T-helper 17 cell (primary cell): ENCODE measurements around the gene OLFML2A. TPM values are rescaled to one million over a fixed set of nuclear protein-coding genes. Genes with fewer than 3 reads are reported as not detected.

Experiments used
- ATAC-seq: fragments of 150-1000 bp; cut with Tn5 transposase; 2 replicates; pipeline ENCODE4 v1.10.0; 2021; ENCODE audit warnings: mild to moderate bottlenecking, moderate library complexity
- DNase-seq, 3 donors: peaks; one replicate each; pipeline versions ENCODE4 v3.0.0 to v3.0.0-alpha.2; 2020 to 2021
- H3K9me3 ChIP-seq: one replicate; pipeline ENCODE4 v1.7.0; 2013; ENCODE audit warnings: low read length, mild to moderate bottlenecking; ENCODE audit not compliant: control insufficient read depth, poor library complexity, severe bottlenecking
- H3K27ac Mint-ChIP-seq: one replicate; pipeline ENCODE4 v1.8.0; 2022; ENCODE audit warnings: mild to moderate bottlenecking, moderate library complexity, mixed read lengths
- H3K27me3 Mint-ChIP-seq: one replicate; pipeline ENCODE4 v1.8.0; 2022; ENCODE audit warnings: mixed read lengths
- H3K36me3 Mint-ChIP-seq: one replicate; pipeline ENCODE4 v1.8.0; 2022; ENCODE audit warnings: low read depth, mixed read lengths
- H3K4me1 Mint-ChIP-seq: one replicate; pipeline ENCODE4 v1.8.0; 2022; ENCODE audit warnings: mild to moderate bottlenecking, mixed read lengths
- H3K4me3 Mint-ChIP-seq: one replicate; pipeline ENCODE4 v1.8.0; 2022; ENCODE audit warnings: mild to moderate bottlenecking, moderate library complexity, mixed read lengths
- total RNA-seq, 4 donors: library from RNA in 2 of 4; stranded (reverse) in 2 of 4; gene quantifications; one replicate each; pipeline ENCODE4 v1.2.3 and lab custom pipeline; 2022 to 2026

The OLFML2A gene
- total RNA-seq, 2 donors from 2014 or later, result not detected

DNA sequence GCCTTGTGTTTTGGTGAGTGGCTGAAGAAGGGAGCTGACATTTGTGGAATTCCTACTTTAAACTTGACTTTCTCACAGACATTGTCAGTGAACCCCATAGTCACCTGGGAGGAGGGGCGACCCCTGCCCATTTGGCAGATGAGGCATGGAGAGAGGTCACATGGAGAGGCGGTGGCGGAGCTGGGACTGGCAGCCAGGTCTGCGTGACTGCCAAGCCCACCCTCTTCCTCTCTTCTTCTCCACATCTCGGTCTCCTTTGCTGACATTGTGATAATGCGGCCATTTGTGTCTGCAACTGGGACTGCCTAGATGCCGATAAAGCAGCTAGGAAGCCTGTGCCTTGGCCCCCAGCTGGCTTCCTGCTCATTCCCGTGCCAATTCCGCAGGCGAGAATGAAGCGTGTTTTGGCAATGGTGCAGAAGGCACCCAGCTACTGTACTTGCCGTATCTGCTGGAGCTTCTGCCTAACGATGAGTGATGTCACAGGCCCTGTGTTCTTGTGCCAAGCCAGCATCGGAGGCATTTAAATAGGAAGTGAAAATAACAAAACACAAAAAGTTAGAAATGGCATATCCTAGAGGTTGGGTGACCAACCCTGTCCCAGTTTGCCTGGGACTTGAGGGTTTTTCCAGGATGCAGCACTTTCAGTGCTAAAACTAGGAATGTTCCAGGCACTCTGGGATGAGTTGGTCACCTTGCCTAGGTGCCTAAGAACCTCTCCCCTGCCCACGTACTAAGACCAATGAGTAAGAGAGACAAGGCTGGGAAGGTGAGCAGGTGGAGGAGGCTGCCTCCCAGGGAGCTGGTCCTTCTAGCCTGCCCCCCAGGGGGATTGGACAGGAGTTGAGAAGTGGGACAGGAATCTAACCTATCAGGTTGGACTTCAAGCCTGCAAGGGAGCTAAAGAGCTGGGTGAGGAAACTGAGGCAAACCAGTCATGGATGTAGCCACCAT is 23.6 kb downstream of the OLFML2A start:
- no peak for DNase-seq
- peaks cover 2% of the 10 kb centered on the region for H3K4me1 Mint-ChIP-seq
- H3K27ac Mint-ChIP-seq, result no peak overlapping the region
- H3K9me3 ChIP-seq, result no peaks in the 10 kb centered on the region
- H3K36me3 Mint-ChIP-seq, result no peaks in the 10 kb centered on the region
- peaks cover 22% of the 10 kb centered on the region for H3K27me3 Mint-ChIP-seq
- no peak overlapping the region for H3K4me3 Mint-ChIP-seq
- ATAC-seq, result peak; percentile 56

DNA sequence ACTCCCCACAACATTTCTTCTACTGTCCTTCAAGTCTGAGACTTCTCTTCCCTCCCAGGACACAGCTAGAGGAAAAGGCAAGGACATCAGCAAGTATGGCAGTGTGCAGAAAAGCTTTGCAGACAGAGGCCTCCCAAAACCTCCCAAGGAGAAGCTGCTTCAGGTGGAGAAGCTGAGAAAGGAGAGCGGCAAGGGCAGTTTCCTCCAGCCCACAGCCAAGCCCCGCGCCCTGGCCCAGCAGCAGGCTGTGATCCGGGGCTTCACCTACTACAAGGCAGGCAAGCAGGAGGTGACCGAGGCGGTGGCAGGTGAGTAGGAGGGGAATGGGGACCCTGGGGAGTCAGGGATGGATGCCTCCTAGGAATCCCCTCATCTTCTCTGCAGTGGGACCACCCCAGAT is 24.4 kb downstream of the OLFML2A start:
- Mint-ChIP-seq H3K36me3 (no peaks in the 10 kb centered on the region), H3K4me3 (no peak overlapping the region), H3K4me1 (peaks cover 2% of the 10 kb centered on the region), H3K27ac (no peak overlapping the region), H3K27me3 (peaks cover 22% of the 10 kb centered on the region)
- DNase-seq (no peak), ATAC-seq (no peak)
- H3K9me3 ChIP-seq, result no peaks in the 10 kb centered on the region

DNA sequence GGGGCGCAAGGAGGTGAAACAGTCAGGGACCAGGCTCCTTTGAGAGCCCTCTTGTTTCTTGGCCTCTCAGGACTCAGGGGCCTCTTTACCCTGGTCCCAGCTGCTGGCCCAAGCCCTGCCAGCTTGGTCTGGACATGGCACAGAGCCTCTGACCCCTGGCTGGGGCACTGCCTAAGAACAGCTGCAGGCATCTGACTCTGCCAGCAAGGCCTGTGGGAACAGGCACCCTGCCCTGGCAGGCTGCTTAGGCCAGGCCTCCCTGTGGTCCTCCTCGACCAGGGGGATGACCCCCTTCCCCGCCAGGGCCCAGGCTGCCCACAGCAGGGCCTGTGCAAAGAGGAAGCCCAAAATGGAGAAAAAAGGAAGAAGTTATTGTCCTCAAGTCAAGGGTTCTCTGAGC is 25.5 kb downstream of the OLFML2A start:
- Mint-ChIP-seq H3K27me3 (peaks cover 23% of the 10 kb centered on the region), H3K27ac (no peak overlapping the region), H3K4me1 (peaks cover 2% of the 10 kb centered on the region), H3K4me3 (no peak overlapping the region), H3K36me3 (no peaks in the 10 kb centered on the region)
- ATAC-seq (no peak), DNase-seq (no peak)
- no peaks in the 10 kb centered on the region for H3K9me3 ChIP-seq

DNA sequence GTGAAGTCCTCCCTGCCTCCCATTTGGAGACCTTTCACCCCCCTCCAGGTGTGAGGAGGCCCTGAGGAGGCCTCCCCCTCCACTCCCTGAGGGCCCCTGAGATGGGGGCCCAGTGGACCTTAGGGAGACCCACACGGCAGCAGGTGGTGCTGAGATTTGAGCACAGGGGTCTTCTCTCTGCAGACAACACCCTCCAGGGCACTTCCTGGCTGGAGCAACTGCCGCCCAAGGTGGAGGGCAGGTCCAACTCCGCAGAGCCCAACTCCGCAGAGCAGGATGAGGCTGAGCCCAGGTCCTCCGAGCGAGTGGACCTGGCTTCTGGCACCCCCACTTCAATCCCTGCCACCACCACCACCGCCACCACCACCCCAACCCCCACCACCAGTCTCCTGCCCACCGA is 27.0 kb downstream of the OLFML2A start:
- no peak overlapping the region for H3K4me3 Mint-ChIP-seq
- H3K27ac Mint-ChIP-seq, result no peak overlapping the region
- H3K27me3 Mint-ChIP-seq, result peaks cover 23% of the 10 kb centered on the region
- H3K36me3 Mint-ChIP-seq, result peaks cover 3% of the 10 kb centered on the region
- no peak for ATAC-seq
- H3K9me3 ChIP-seq, result no peaks in the 10 kb centered on the region
- peaks cover 2% of the 10 kb centered on the region for H3K4me1 Mint-ChIP-seq
- DNase-seq, result no peak

DNA sequence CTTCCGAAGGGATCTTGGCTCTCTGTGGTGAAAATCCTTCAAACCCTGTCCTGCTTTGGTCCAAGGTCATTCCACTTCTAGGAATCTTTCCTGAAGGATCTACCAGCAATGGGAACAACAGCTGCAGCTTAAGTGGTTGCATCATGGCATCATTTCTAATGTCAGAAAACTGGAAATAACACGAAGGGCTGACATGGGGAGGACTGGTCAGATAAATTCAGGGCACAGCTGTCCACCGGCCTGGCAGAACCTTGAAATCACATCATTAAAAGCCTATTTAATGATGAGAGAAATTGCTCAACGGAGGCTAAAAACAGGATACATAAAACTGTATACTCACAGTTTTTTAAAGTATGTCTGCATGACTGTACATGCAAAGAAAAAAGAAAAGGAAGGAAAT is 28.3 kb downstream of the OLFML2A start:
- no peak for DNase-seq

DNA sequence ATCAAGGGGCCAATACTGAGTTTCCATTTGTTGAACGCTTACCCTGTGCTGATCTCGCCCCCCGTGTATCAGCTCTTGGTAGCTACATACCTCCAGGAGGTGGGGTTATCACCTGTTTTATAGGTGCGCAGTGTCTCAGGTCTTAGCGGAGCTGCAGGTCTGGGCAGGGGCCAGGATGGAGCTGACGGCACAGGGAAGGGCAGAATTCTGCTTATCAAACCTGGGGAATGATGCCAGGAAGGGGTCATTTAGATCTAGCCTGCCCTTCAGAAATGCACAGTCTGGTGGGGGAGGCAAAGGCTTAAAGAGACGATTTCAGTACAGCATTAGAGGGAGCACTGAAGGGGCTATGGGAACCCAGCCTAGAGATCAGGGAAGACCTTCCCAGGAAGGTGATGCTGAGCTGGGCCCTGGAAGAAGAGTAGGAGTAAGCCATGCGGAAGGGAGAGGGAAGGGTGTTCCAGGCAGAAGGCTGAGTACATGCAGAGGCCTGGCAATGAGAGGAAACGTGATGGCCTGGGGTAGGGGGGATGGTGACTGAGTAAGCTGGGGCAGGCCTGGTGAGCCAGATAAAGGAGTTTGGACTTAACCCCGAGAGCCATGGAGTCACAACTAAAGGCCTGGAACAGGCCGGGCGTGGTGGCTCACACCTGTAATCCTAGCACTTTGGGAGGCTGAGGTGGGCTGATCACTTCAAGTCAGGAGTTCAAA is 31.5 kb downstream of the OLFML2A start:
- Mint-ChIP-seq H3K4me1 (no peaks in the 10 kb centered on the region), H3K4me3 (no peak overlapping the region), H3K27ac (no peak overlapping the region), H3K27me3 (peaks cover 13% of the 10 kb centered on the region), H3K36me3 (peaks cover 3% of the 10 kb centered on the region)
- ATAC-seq, result no peak
- H3K9me3 ChIP-seq, result no peaks in the 10 kb centered on the region
- no peak for DNase-seq

More for the DNA sequence above, 28.3 kb downstream of the OLFML2A start:
- H3K36me3 Mint-ChIP-seq, result peaks cover 3% of the 10 kb centered on the region
- H3K9me3 ChIP-seq, result no peaks in the 10 kb centered on the region
- H3K27ac Mint-ChIP-seq, result no peak overlapping the region
- H3K4me3 Mint-ChIP-seq, result no peak overlapping the region
- ATAC-seq, result no peak
- H3K4me1 Mint-ChIP-seq, result peaks cover 2% of the 10 kb centered on the region
- peaks cover 23% of the 10 kb centered on the region for H3K27me3 Mint-ChIP-seq

DNA sequence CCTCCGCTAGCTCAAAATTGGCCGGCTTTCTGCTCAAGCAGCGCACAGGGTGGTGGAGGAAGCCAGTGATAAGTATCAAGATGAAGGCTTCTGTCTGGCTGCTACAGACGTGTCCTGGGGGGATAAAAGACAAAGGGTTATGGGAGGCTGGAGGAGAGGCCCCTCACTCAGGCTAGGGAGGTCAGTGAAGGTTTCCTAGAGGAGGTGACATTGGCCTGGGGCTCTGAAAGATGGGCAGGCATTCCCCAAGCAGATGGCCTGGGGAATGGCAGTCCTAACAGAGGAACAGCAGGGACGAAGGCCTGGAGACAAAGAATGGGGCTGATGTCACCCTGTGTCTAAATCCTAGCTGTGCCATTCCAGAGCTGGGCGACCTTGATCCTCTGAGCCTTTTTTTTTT is 32.3 kb downstream of the OLFML2A start:
- Mint-ChIP-seq H3K4me1 (no peaks in the 10 kb centered on the region), H3K4me3 (no peak overlapping the region), H3K27ac (no peak overlapping the region), H3K36me3 (peaks cover 3% of the 10 kb centered on the region), H3K27me3 (peaks cover 13% of the 10 kb centered on the region)
- no peak for DNase-seq
- H3K9me3 ChIP-seq, result no peaks in the 10 kb centered on the region
- ATAC-seq, result no peak

DNA sequence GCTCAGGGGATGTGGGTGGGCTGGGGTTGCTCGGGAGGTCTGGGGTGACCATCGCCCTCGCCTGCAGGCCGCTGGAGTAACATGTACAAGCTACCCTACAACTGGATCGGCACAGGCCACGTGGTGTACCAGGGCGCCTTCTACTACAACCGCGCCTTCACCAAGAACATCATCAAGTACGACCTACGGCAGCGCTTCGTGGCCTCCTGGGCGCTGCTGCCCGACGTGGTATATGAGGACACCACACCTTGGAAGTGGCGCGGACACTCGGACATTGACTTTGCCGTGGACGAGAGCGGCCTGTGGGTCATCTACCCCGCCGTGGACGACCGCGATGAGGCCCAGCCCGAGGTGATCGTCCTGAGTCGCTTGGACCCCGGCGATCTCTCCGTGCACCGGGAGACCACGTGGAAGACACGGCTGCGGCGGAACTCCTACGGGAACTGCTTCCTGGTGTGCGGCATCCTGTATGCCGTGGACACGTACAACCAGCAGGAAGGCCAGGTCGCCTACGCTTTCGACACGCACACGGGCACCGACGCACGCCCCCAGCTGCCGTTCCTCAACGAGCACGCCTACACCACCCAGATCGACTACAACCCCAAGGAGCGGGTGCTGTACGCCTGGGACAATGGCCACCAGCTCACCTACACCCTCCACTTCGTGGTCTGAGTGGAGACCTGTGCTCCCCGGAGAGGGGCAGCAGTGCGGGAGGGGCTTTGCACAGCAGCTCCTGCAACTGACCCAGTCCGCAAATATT is 33.0 kb downstream of the OLFML2A start:
- no peak for ATAC-seq

DNA sequence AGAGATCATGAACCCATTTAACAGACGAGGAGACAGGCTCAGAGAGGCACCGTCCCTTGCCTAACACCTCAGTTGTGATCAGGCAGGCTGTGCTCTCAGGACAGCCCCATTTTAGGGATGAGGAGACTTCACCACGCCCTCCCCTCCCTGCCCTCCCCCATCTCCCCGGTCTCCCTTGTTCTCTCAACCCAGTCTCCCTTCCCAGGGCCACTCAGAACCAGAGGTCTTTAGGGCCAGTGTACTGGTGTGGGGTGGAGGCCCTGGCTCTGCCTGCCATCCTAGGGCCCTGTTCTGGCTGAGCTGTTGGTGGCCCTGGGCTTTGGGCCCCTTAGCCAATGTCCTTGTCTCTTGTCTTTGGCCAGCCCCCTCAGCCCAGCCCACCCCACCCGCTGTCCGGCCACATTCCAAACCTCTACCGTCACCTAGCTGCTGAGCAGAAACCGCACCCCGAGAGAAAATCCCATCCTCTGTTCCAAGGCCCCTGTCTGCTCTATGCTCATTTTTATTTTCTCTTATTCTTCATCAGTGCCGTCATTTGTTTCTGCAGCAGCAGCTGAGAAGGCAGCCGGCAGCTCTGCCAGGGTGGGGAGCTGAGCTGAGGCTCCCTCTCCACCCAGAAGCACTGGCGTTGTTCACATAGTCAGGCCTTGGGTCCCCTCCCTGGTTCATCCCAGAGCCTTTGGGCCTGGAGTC is 33.9 kb downstream of the OLFML2A start:
- H3K27ac Mint-ChIP-seq, result no peak overlapping the region

More for the DNA sequence above, 33.0 kb downstream of the OLFML2A start:
- H3K27ac Mint-ChIP-seq, result no peak overlapping the region
- no peak for DNase-seq
- H3K27me3 Mint-ChIP-seq, result peaks cover 13% of the 10 kb centered on the region
- no peaks in the 10 kb centered on the region for H3K4me1 Mint-ChIP-seq
- H3K4me3 Mint-ChIP-seq, result no peak overlapping the region
- H3K9me3 ChIP-seq, result no peaks in the 10 kb centered on the region
- H3K36me3 Mint-ChIP-seq, result peaks cover 3% of the 10 kb centered on the region

DNA sequence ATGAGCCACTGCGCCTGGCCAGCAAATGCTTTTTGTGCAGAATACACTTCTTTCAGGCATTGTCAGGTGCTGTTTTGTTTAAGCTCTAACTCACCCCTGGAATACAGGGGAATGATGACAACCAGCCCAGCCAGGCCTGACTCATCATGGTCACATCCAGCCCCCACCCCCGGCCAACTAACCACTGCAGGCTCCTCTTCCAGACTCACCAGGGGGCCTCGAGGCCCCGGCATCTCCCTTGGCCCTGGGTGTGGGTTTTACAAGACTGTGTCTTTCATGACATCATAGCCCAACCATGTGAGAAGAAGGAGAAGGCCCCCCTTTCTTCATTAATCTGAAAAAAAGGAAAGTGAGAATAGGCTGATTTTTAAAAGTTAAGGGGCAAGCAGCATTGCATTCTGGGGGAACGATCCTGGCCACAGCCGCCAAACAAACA is 35.5 kb downstream of the OLFML2A start:
- Mint-ChIP-seq H3K4me3 (no peak overlapping the region), H3K27ac (no peak overlapping the region)

More for the DNA sequence above, 33.9 kb downstream of the OLFML2A start:
- Mint-ChIP-seq H3K4me1 (no peaks in the 10 kb centered on the region), H3K36me3 (peaks cover 3% of the 10 kb centered on the region), H3K4me3 (no peak overlapping the region), H3K27me3 (peaks cover 13% of the 10 kb centered on the region)
- no peaks in the 10 kb centered on the region for H3K9me3 ChIP-seq
- DNase-seq (no peak), ATAC-seq (no peak)

DNA sequence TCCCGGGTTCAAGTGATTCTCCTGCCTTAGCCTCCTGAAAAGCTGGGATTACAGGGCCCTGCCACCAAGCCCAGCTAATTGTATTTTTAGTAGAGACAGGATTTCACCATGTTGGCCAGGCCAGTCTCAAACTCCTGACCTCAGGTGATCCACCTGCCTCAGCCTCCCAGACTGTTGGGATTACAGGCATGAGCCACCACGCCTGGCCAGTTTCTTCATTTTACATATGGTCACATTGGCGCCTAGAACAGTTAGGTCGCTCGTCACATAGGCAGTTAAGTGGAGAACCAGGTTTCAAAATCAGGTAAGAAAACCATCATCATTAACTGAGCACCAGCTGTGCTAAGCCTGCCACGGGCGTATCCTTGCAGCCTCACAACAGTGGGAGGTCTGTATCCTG is 36.1 kb downstream of the OLFML2A start:
- peaks cover 16% of the 10 kb centered on the region for H3K27me3 Mint-ChIP-seq

More for the DNA sequence above, 35.5 kb downstream of the OLFML2A start:
- Mint-ChIP-seq H3K36me3 (peaks cover 3% of the 10 kb centered on the region), H3K4me1 (no peaks in the 10 kb centered on the region), H3K27me3 (peaks cover 17% of the 10 kb centered on the region)
- DNase-seq (no peak), ATAC-seq (no peak)
- no peaks in the 10 kb centered on the region for H3K9me3 ChIP-seq

DNA sequence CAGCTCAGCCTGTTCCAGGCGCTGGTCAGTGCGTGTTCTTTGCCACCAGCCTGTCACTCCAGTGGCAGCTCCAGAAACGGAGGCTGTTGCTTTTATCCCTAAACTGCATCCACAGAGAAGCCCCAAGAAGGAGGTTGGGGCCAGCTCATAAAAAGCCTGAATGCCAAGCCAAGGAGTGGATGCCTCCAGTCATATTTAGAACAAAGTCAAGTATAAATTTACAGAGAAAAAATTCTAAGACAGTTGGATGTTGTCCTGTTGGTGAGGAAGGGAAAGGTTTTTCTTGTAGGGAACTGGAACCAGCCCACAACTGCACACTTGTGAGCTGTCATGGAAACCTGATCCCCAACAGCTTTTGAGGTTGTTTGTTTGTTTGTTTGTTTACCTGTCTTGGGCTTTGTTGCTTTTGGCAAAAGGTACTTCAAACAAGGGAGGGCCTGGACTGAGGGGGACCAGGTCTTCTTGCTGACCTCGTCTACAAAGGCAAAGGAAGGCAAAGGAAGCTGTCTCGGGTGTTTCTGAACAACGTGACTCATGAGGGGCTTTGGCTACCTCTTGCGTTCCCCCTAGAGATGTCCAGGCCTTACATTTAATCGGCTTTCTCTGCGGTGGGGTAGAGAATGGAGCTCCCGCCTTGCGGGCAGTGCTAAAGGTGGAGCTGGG is 36.7 kb downstream of the OLFML2A start:
- Mint-ChIP-seq H3K4me3 (no peak overlapping the region), H3K27ac (no peak overlapping the region), H3K4me1 (peaks cover 2% of the 10 kb centered on the region), H3K27me3 (peaks cover 16% of the 10 kb centered on the region), H3K36me3 (no peaks in the 10 kb centered on the region)
- ATAC-seq, result no peak
- DNase-seq, result no peak
- no peaks in the 10 kb centered on the region for H3K9me3 ChIP-seq

More for the DNA sequence above, 36.1 kb downstream of the OLFML2A start:
- no peak for ATAC-seq
- no peak overlapping the region for H3K4me3 Mint-ChIP-seq
- peaks cover 3% of the 10 kb centered on the region for H3K36me3 Mint-ChIP-seq
- H3K4me1 Mint-ChIP-seq, result no peaks in the 10 kb centered on the region
- no peak overlapping the region for H3K27ac Mint-ChIP-seq
- no peak for DNase-seq
- no peaks in the 10 kb centered on the region for H3K9me3 ChIP-seq
